H1 (cell line): ENCODE results near the gene TOR4A. TPM values are rescaled to one million over a fixed set of nuclear protein-coding genes. Genes with fewer than 3 reads are reported as not detected.

Experiments
- CBX5 ChIP-seq: fragments of 300-800, 300-1000 bp; sonication (generic); IDR thresholded peaks from 2 replicates; pipeline ENCODE4 v1.7.1; 2016; ENCODE audit warnings: antibody characterized with exemption, low read length, low read depth
- CREB1 ChIP-seq: IDR thresholded peaks from 2 replicates; pipeline ENCODE4 v1.6.1; 2012; ENCODE audit warnings: inconsistent platforms
- EGR1 ChIP-seq: IDR thresholded peaks from 2 replicates; pipeline ENCODE4 v1.6.1; 2011; ENCODE audit warnings: low read depth, low read length, borderline replicate concordance
- EZH2 ChIP-seq: fragments of 200-600 bp; sonication (generic); IDR thresholded peaks from 2 replicates; pipeline ENCODE4 v1.7.1; 2012; ENCODE audit warnings: low read depth, mild to moderate bottlenecking, moderate library complexity, low read length, inconsistent platforms; ENCODE audit not compliant: severe bottlenecking
- NRF1 ChIP-seq: IDR thresholded peaks from 2 replicates; pipeline ENCODE4 v1.6.1; 2011; ENCODE audit warnings: mild to moderate bottlenecking, low read depth, low read length, improper control_type of control experiment
- RAD21 ChIP-seq, 2 experiments: IDR thresholded peaks in 1 of 2; conservative IDR thresholded peaks in 1 of 2; 2 replicates each; pipeline ENCODE4 v1.6.1; 2011; ENCODE audit warnings: low read depth in 2 of 2, low read length in 2 of 2, improper control_type of control experiment in 1 of 2, inconsistent platforms in 1 of 2, mild to moderate bottlenecking in 1 of 2, moderate library complexity in 1 of 2
- RXRA ChIP-seq: IDR thresholded peaks from 2 replicates; pipeline ENCODE4 v1.6.1; 2011; ENCODE audit warnings: low read depth, mild to moderate bottlenecking, low read length, moderate library complexity; ENCODE audit not compliant: insufficient read depth
- SAP30 ChIP-seq: fragments of 300-600 bp; sonication (generic); IDR thresholded peaks from 2 replicates; pipeline ENCODE4 v1.7.1; 2012; ENCODE audit warnings: low read length, moderate library complexity, mild to moderate bottlenecking, inconsistent platforms; ENCODE audit not compliant: insufficient read depth, insufficient replicate concordance
- ZNF274 ChIP-seq: IDR thresholded peaks from 2 replicates; pipeline ENCODE4 v1.7.0; 2012; ENCODE audit warnings: low read length, borderline replicate concordance; ENCODE audit errors: extremely low read depth
- polyA plus RNA-seq, 7 experiments: library from polyadenylated mRNA; depleted of rRNA in 3 of 7; stranded (reverse) in 5 of 7; unstranded in 2 of 7; fragments of >200 nt in 5 of 7; fragments of 200-250 nt in 2 of 7; gene quantifications; 1 replicate in 5 of 7; 2 replicates in 1 of 7; 4 replicates in 1 of 7; pipeline versions ENCODE4 v1.2.1 to v1.2.3, GENCODE V29; 2011 to 2013; ENCODE audit warnings: missing spikeins in 2 of 7, mixed read lengths in 2 of 7
- total RNA-seq: library from RNA; stranded (reverse); fragmentation: NEBNext Ultra II Directional; extraction: Animal tissue kit (Norgen Biotek cat#: 25700); gene quantifications from 2 replicates; pipeline ENCODE4 v1.2.1, GENCODE V29; 2021
- TF ChIP-seq, protein P1 (sequence below): fragments of 300-600 bp; sonication (generic); IDR thresholded peaks from 2 replicates; pipeline ENCODE4 v1.7.1; 2012; ENCODE audit warnings: low read length, moderate library complexity, mild to moderate bottlenecking, inconsistent platforms; ENCODE audit not compliant: insufficient replicate concordance
- TF ChIP-seq, protein P2 (sequence below): IDR thresholded peaks from 2 replicates; pipeline ENCODE4 v1.6.1; 2011; ENCODE audit warnings: low read length, improper control_type of control experiment

TOR4A gene
- total and polyA plus RNA-seq, 2 of the 8 experiments (the other 6 are each of a cell fraction or from before 2014, with no cell fraction given): 8.4 to 9.3 TPM

DNA sequence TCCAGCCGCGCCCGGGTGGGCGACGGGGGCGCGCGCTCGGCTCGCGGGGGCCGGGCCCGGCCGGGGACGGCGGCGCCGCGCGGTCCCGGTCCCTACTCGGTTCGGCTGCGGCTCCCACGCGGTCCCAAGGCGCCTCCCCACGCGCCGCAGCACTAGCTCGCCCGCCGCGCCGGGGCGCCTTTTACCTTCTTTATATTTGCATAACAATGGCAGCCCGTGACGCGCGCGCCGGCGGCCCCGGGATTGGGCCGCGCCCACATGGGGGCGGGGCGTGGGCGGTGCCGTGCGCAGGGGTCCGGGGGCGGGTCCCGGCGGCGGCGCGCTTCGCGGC, 24.6 kb downstream of the TOR4A start, which contains the start of gene NRARP (continued):
- TF ChIP-seq, protein P1, sequence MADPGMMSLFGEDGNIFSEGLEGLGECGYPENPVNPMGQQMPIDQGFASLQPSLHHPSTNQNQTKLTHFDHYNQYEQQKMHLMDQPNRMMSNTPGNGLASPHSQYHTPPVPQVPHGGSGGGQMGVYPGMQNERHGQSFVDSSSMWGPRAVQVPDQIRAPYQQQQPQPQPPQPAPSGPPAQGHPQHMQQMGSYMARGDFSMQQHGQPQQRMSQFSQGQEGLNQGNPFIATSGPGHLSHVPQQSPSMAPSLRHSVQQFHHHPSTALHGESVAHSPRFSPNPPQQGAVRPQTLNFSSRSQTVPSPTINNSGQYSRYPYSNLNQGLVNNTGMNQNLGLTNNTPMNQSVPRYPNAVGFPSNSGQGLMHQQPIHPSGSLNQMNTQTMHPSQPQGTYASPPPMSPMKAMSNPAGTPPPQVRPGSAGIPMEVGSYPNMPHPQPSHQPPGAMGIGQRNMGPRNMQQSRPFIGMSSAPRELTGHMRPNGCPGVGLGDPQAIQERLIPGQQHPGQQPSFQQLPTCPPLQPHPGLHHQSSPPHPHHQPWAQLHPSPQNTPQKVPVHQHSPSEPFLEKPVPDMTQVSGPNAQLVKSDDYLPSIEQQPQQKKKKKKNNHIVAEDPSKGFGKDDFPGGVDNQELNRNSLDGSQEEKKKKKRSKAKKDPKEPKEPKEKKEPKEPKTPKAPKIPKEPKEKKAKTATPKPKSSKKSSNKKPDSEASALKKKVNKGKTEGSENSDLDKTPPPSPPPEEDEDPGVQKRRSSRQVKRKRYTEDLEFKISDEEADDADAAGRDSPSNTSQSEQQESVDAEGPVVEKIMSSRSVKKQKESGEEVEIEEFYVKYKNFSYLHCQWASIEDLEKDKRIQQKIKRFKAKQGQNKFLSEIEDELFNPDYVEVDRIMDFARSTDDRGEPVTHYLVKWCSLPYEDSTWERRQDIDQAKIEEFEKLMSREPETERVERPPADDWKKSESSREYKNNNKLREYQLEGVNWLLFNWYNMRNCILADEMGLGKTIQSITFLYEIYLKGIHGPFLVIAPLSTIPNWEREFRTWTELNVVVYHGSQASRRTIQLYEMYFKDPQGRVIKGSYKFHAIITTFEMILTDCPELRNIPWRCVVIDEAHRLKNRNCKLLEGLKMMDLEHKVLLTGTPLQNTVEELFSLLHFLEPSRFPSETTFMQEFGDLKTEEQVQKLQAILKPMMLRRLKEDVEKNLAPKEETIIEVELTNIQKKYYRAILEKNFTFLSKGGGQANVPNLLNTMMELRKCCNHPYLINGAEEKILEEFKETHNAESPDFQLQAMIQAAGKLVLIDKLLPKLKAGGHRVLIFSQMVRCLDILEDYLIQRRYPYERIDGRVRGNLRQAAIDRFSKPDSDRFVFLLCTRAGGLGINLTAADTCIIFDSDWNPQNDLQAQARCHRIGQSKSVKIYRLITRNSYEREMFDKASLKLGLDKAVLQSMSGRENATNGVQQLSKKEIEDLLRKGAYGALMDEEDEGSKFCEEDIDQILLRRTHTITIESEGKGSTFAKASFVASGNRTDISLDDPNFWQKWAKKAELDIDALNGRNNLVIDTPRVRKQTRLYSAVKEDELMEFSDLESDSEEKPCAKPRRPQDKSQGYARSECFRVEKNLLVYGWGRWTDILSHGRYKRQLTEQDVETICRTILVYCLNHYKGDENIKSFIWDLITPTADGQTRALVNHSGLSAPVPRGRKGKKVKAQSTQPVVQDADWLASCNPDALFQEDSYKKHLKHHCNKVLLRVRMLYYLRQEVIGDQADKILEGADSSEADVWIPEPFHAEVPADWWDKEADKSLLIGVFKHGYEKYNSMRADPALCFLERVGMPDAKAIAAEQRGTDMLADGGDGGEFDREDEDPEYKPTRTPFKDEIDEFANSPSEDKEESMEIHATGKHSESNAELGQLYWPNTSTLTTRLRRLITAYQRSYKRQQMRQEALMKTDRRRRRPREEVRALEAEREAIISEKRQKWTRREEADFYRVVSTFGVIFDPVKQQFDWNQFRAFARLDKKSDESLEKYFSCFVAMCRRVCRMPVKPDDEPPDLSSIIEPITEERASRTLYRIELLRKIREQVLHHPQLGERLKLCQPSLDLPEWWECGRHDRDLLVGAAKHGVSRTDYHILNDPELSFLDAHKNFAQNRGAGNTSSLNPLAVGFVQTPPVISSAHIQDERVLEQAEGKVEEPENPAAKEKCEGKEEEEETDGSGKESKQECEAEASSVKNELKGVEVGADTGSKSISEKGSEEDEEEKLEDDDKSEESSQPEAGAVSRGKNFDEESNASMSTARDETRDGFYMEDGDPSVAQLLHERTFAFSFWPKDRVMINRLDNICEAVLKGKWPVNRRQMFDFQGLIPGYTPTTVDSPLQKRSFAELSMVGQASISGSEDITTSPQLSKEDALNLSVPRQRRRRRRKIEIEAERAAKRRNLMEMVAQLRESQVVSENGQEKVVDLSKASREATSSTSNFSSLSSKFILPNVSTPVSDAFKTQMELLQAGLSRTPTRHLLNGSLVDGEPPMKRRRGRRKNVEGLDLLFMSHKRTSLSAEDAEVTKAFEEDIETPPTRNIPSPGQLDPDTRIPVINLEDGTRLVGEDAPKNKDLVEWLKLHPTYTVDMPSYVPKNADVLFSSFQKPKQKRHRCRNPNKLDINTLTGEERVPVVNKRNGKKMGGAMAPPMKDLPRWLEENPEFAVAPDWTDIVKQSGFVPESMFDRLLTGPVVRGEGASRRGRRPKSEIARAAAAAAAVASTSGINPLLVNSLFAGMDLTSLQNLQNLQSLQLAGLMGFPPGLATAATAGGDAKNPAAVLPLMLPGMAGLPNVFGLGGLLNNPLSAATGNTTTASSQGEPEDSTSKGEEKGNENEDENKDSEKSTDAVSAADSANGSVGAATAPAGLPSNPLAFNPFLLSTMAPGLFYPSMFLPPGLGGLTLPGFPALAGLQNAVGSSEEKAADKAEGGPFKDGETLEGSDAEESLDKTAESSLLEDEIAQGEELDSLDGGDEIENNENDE: no peak
- TF ChIP-seq ZNF274 (no peak), EZH2 (no peak), CBX5 (no peak), CREB1 (peak; percentile 68), NRF1 (no peak), SAP30 (no peak), RAD21 (IDR thresholded peaks at IDR 0.05 in 1 of 2, conservative IDR thresholded peaks at IDR 0.05 in 1 of 2; ENCODE audit: low read depth in 2 of 2, low read length in 2 of 2) (no peak), RXRA (no peak), EGR1 (peak; percentile 83)
- TF ChIP-seq, protein P2, sequence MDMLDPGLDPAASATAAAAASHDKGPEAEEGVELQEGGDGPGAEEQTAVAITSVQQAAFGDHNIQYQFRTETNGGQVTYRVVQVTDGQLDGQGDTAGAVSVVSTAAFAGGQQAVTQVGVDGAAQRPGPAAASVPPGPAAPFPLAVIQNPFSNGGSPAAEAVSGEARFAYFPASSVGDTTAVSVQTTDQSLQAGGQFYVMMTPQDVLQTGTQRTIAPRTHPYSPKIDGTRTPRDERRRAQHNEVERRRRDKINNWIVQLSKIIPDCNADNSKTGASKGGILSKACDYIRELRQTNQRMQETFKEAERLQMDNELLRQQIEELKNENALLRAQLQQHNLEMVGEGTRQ: no peak
